ENCODE data around the gene DUSP8. TPM values are rescaled to one million over a fixed set of nuclear protein-coding genes. Genes with fewer than 3 reads are reported as not detected.

Gene DUSP8
- total RNA-seq, 1 experiment from 2014 or later, result 3.5 TPM

Other genes starting within 250 kb of the DUSP8 start
- 0.44 TPM in 1 of 2 replicates, not detected in the other for gene BRSK2, start 182.3 kb downstream of the DUSP8 start, total RNA-seq (2014; rRNA removed; shearing (Covaris generic))
- 9.5 and 21.3 TPM in 2 replicates for gene MOB2, start 85.5 kb downstream of the DUSP8 start, total RNA-seq (2014; rRNA removed; shearing (Covaris generic))
- not detected in 2 replicates for gene KRTAP5-1, start 13.0 kb upstream of the DUSP8 start, total RNA-seq (2014; rRNA removed; shearing (Covaris generic))
- not detected in 2 replicates for gene KRTAP5-2, start 26.0 kb upstream of the DUSP8 start, total RNA-seq (2014; rRNA removed; shearing (Covaris generic))
- not detected in 2 replicates for gene KRTAP5-3, start 36.2 kb upstream of the DUSP8 start, total RNA-seq (2014; rRNA removed; shearing (Covaris generic))
- gene KRTAP5-4, start 49.9 kb upstream of the DUSP8 start, total RNA-seq (2014; rRNA removed; shearing (Covaris generic)), result not detected in 2 replicates
- not detected in 2 replicates for gene KRTAP5-5, start 57.5 kb upstream of the DUSP8 start, total RNA-seq (2014; rRNA removed; shearing (Covaris generic))
- not detected in 2 replicates for gene KRTAP5-6, start 124.9 kb upstream of the DUSP8 start, total RNA-seq (2014; rRNA removed; shearing (Covaris generic))
- 2.7 and 11.4 TPM in 2 replicates for gene IFITM10, start 178.3 kb upstream of the DUSP8 start, total RNA-seq (2014; rRNA removed; shearing (Covaris generic))
- 974 and 1,095 TPM in 2 replicates for gene CTSD, start 191.7 kb upstream of the DUSP8 start, total RNA-seq (2014; rRNA removed; shearing (Covaris generic))

Measured in M059J (cell line).